ENCODE results near the gene DNAJB2.
A peak's percentile ranks its signal among the peaks of the same experiment; 100 is the strongest.
"Not testable (repeated sequence)": the region's sequence is repeated elsewhere in the genome, so short reads cannot be mapped to it uniquely, and the experiment has no call there.

Gene DNAJB2

GRCh38 chr2:219286436-219287115 lies 7.4 kb downstream of the DNAJB2 start:
- DNase-seq: no peak

- DNase-seq: not testable (repeated sequence)
Observed at GRCh38 chr2:219287116-219287440, 7.9 kb downstream of the DNAJB2 start.

- DNase-seq: no peak
Observed at GRCh38 chr2:219287580-219288265, 8.6 kb downstream of the DNAJB2 start.

- DNase-seq: no peak
Observed at GRCh38 chr2:219289195-219289536, 10.0 kb downstream of the DNAJB2 start.

DNA sequence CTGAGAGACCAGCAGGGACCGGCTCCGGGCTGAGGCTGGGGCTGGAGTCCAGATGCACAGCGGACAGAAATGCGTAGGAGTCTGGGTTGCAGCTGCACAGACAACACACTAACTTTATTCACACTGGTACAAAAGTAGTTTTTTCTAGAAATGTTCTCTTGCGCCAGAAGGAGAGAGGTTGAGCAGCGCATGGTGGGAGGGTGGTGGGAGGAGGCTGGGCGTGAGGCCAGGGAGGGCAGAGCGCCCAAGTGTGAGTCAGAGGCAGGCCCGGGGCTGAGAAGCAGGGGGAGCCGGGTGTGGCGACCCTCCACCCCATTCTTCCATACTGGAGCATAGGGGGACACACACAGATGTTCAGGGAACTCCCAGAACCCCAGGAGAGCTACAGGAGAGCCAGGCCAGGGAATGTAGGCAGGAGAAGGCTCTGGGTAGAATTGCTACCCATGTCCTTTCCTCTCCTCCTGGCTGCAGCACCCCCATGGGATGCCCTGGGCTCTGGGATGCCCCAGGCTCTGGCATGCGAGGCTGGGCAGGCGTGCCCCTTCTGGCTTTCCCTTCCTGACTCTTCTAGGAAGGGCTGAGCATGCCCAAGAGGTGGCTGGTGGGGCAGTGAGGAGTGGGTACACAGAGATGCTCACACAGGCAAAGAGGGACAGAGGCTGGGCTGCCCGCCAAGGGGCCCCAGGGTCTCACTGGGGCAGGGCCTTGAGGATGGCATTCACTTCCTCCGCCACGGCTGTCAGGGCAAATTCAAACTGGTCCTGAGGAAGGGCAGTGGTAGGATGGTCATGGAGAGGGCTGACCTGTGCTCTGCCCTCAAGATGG lies 10.6 kb downstream of the DNAJB2 start:
- no peak for DNase-seq

- no peak for DNase-seq
Observed at GRCh38 chr2:219290381-219291171, 11.4 kb downstream of the DNAJB2 start.

DNA sequence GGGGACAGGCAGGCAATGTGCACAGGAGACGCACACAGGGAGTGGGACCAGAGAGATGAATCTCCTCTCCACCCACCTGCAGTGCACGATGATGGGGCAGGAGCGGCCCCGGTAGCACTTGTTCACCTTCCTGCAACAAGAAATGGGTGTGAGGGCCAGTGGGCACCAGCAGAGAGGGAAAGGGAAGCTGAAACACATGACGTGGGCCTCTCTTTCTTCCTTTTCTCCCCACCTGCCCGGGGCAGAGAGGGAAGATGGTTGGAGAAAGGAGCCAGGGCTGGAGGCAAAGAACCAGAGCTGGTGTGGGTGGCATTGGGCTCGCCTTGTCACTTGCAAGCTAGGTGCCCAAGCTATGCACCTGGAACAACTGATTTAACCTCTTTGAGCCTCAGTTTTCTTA lies 12.2 kb downstream of the DNAJB2 start:
- no peak for DNase-seq

GRCh38 chr2:219291910-219292490 lies 12.8 kb downstream of the DNAJB2 start:
- DNase-seq: no peak

GRCh38 chr2:219292616-219293015 lies 13.4 kb downstream of the DNAJB2 start:
- DNase-seq: no peak

- no peak for DNase-seq
Observed at GRCh38 chr2:219293736-219294231, 14.6 kb downstream of the DNAJB2 start.

- DNase-seq: peak; percentile 95
Observed at GRCh38 chr2:219294356-219295351, 15.5 kb downstream of the DNAJB2 start.

DNA sequence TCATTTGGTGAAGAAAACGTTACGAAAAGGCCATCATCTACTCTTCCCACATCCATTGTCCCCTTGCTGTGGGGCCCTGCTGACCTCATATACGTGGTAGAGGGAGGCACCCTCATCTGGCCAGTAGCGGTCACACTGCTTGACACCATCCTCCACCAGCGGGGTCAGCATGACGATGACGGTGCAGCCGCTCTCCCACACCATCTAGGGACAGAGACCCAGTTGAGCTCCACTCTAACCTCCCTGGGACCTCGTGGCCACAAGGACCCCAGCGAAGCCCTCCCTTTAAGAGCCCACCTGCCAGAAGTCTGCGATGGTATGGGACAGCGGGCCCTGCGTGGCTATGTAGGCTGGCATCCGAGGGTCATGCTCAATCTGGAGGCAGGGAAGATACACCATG lies 17.0 kb downstream of the DNAJB2 start:
- no peak for DNase-seq

DNA sequence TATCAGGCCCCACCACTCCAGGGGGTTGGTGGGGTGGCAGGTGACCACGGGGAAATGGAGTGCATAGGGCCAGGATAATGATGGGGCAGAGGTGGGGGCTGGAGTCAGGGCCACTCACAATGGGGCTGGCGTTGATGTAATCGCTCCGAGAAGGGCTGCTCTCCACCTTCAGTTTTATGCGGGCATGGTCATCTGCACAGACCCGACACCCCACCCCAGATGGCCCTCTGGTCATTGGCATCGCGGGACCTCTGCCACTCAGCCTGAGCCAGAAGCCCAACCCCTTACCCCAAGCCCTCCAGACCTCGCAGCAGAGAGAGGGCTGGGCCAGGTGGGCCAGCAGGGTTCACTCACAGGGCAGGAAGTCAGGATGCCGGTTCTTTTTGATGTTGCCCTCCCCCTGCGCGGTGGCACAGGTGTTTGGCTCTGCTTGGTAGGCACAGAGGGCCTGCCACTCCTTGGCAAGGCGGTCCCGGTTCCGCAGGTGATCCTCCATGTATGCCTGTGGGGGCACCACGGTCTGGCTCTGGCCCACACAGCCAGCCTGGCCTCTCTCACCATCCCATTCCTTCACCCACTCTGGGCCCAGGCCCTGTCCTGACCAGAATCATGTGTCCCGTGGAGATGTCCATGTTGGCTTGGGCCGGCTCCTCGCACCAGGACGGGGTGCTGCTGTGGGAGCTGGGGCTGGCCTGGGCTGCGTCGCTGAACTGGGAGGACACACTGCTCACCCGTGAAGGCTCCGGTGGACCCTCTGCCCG lies 17.6 kb downstream of the DNAJB2 start:
- no peak for DNase-seq

DNA sequence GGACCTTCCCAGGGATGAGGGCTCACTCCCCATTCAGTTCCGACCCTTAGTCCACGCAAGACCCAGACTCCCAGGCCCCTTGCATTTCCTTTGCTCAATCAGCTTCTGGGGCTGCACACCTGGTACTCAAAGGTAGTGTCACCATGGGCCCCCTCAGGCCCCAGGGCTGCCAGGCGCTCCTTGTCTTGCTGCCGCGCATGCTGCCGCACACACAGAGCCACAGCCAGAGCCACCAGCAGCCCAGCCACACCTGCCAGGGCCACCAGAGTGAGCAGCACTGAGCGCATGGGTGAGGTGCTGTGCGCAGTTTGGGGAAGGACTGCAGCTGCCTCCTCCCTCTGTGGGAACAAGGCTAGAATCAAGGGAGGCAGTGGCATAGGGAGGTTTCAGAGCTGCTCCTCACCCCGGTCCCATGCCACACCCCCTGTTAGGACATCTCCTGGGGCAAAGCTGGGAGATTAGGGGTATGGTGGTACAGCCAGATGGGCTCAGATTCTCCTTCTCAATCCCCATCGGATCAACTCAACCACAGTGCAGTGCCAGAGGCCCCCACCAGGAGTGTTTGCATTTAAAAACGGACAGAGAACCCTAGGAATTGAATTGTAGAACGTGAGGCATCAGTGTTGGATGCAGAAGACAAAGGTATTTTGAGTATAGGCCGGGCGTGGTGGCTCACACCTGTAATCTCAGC lies 18.7 kb downstream of the DNAJB2 start:
- no peak for DNase-seq

- peak; percentile 92 for DNase-seq
Observed at GRCh38 chr2:219298759-219299371, 19.7 kb downstream of the DNAJB2 start.

DNA sequence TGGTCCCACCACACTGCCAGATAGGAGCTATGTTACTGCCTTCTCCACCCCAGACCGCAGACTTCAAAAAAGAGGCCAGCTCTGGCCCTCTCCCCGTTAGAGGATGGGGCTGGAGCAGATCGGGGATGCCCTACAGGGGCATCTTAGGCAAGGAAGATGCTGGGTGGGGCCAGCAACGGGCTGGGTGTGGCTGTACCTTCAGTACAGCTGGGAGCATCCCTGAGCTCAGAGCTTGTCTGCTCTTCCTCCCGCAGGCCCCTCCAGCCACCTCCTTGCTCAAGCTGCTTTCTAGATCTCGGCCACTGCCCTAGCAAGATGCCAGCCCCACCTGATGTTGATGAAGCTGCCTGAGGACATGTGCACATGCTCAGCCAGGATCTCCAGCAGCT lies 20.2 kb downstream of the DNAJB2 start:
- no peak for DNase-seq

DNA sequence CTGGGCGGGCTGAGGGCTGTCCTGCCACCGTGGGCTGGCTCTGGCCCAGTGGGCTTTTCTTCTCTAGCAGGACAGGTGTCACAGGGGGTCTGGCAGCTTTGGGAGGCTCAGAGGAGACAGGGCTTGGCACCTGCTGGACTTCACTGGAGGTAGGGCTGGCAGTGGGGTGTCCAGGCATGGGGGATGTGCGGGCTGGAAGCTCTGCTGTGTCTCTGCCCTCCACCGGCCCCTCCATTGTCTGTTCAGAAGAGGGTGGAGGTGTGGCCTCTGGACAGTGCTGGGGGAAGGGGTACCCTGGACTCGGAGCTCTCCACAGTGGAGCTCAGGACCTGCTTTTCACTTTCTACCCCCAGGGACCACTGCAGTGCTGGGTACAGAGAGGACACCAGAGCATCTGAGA lies 20.9 kb downstream of the DNAJB2 start:
- DNase-seq: no peak

DNA sequence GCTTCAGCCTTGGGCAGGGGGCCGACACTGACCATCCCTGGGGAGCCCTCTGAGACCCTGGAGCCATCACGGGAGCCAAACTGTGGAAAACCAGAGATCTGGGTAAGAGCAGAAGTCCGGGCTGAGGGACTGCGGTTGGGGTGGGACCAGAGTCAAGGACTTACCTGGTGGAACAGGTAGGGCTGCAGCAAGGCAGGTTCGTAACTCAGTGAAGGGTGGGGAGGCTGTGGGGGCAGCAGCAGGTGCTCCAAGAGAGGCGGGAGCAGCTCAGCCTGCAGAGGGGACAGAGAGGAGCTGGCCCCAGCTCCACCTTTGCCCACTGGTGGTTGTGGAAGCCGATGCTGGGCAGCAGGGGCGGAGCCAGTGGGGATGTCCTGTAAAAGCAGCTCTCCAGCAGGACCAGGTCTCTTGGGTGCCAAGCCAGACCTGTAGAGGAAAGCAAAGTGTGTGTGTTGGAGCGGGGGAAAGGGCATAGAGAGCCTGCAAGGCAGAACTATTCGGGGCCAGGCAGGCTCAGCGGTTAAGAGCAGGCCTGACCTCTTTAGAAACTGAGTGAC lies 23.3 kb downstream of the DNAJB2 start:
- DNase-seq: no peak

DNA sequence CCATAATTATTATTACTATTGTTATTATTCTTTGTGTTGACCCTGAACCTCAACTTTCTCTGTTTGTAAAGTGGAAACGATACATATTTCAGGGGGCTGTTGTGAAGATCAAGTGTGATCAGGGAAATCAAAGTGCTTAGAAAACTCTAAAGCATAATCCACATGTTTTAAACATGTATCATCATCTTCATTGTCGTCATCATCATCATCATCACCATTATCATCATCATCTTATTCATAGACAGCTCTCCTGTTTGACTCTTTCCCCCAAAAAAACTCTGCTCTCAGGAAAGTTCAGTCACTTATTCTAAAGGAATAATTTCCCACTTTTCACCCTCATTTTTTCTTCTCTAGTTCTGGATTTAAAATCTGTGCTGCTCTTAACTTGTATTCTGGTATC lies 25.1 kb downstream of the DNAJB2 start:
- no peak for DNase-seq

All from retina (tissue), 1 donor.